GM06990 (cell line): ENCODE measurements around the gene CAPN14.

Experiments used
- DNase-seq: peaks from one replicate; pipeline ENCODE4 v3.0.0-alpha.2; 2011; ENCODE audit not compliant: insufficient read length; ENCODE audit errors: extremely low read depth
- H3K27me3 ChIP-seq: replicated peaks from 2 replicates; pipeline ENCODE4 v1.6.0; 2011; ENCODE audit warnings: low read length; ENCODE audit not compliant: control insufficient read depth, insufficient read depth
- H3K36me3 ChIP-seq: 2 replicates; pipeline ENCODE4 v1.5.1; 2011; ENCODE audit warnings: low read length; ENCODE audit not compliant: control insufficient read depth, insufficient read depth
- H3K4me3 ChIP-seq: replicated peaks from 2 replicates; pipeline ENCODE4 v1.5.1; 2011; ENCODE audit warnings: low read depth, mild to moderate bottlenecking, control low read depth, low read length
- CTCF ChIP-seq: IDR thresholded peaks from 2 replicates; pipeline ENCODE4 v1.5.1; 2011; ENCODE audit warnings: low read length, control low read depth, mild to moderate bottlenecking, inconsistent platforms; ENCODE audit not compliant: insufficient read depth, poor library complexity, severe bottlenecking

CAPN14 gene

GRCh38 chr2:31259075-31259474 lies 41.8 kb upstream of the CAPN14 start:
- Histone ChIP-seq H3K27me3 (no peaks in the 10 kb centered on the region; the same call in 1 of the 2 replicates), H3K36me3 (no peaks in the 10 kb centered on the region), H3K4me3 (no peak overlapping the region)
- no peak for DNase-seq
- no peak for TF ChIP-seq CTCF

GRCh38 chr2:31258351-31258750 lies 41.0 kb upstream of the CAPN14 start:
- Histone ChIP-seq H3K27me3 (no peaks in the 10 kb centered on the region; the same call in 1 of the 2 replicates), H3K36me3 (no peaks in the 10 kb centered on the region), H3K4me3 (no peak overlapping the region)
- DNase-seq, result no peak
- no peak for TF ChIP-seq CTCF

- DNase-seq, result no peak
- no peaks in the 10 kb centered on the region; the same call in 1 of the 2 replicates for H3K27me3 ChIP-seq
- no peaks in the 10 kb centered on the region for H3K36me3 ChIP-seq
- no peak overlapping the region for H3K4me3 ChIP-seq
- no peak for TF ChIP-seq CTCF
Measured at GRCh38 chr2:31256611-31257382, 39.5 kb upstream of the CAPN14 start.

- Histone ChIP-seq H3K27me3 (no peaks in the 10 kb centered on the region), H3K36me3 (no peaks in the 10 kb centered on the region), H3K4me3 (no peak overlapping the region)
- no peak for TF ChIP-seq CTCF
- peak; percentile 83 for DNase-seq
Measured at GRCh38 chr2:31255911-31256571, 38.7 kb upstream of the CAPN14 start.

GRCh38 chr2:31254237-31255203 lies 37.2 kb upstream of the CAPN14 start:
- no peak for TF ChIP-seq CTCF
- Histone ChIP-seq H3K4me3 (no peak overlapping the region), H3K36me3 (no peaks in the 10 kb centered on the region), H3K27me3 (no peaks in the 10 kb centered on the region)
- DNase-seq, result no peak
